Inferior parietal cortex (tissue), 1 donor: Measurements from ENCODE around the gene CFAP74.

Experiments
- DNase-seq: peaks from one replicate; pipeline ENCODE4 v3.0.0-alpha.2; 2016; ENCODE audit errors: extremely low spot score

The CFAP74 gene

GRCh38 chr1:2003541-2004131, at the start of gene CFAP74:
Gene CFAP74 (minus strand): TSS chr1:2003786. CDS start chr1:1990956, 12,830 bp downstream.
- no peak for DNase-seq

DNA sequence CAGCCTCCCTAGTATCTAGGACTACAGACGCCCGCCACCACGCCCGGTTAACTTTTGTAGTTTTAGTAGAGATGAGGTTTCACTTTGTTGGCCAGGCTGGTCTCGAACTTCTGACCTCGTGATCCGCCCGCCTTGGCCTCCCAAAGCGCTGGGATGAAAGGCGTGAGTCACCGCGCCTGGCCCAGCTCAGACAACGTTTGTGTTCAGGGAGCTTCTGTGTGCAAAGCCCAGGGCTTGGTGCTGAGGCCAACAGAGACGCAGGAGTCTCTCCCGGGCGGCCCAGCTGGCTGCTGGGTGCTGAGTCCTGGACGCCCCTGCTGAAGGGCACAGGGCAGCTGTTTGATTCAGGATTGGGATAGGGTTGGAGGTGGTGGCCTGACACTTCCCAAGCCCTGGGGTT, 49.6 kb upstream of the CFAP74 start:
- DNase-seq: no peak

DNA sequence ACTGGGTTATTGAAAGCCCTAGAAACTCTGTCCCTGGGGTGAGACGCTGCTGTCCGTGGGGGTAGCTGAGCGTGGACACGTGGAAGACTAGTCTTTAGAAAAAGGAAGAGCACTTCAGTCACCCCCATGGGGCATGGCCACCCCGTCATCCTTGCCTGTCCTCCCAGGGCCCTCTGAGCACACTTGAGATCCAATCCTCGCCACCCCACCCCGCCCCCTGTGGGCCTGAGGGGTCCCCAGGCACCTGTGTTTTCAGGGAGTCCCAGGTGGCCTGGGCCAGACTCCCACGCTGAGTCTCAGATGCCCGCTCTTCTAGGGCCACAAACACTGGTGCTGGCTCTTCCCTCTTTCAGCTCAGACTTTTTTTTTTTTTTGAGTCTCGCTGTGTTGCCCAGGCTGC, 49.2 kb upstream of the CFAP74 start:
- no peak for DNase-seq

GRCh38 chr1:2052054-2052679, 48.6 kb upstream of the CFAP74 start:
- DNase-seq: no peak

- no peak for DNase-seq
Measured at GRCh38 chr1:2050793-2051682, 47.5 kb upstream of the CFAP74 start.

DNA sequence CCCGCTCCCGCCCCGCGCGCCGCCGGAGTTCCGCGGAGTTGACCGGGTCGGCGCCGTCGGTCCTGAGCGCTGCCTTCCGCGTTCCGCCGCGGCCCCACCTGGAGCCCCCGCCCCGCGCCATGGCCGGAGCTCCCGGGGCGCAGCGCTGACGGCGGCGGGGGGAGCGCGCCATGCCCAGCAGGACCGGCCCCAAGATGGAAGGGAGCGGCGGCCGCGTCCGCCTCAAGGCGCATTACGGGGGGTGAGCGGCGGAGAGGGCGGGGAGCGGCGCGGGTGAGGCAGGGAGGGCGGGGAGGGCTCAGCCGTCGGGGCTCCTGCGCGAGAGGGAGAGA, 46.8 kb upstream of the CFAP74 start:
- no peak for DNase-seq

DNA sequence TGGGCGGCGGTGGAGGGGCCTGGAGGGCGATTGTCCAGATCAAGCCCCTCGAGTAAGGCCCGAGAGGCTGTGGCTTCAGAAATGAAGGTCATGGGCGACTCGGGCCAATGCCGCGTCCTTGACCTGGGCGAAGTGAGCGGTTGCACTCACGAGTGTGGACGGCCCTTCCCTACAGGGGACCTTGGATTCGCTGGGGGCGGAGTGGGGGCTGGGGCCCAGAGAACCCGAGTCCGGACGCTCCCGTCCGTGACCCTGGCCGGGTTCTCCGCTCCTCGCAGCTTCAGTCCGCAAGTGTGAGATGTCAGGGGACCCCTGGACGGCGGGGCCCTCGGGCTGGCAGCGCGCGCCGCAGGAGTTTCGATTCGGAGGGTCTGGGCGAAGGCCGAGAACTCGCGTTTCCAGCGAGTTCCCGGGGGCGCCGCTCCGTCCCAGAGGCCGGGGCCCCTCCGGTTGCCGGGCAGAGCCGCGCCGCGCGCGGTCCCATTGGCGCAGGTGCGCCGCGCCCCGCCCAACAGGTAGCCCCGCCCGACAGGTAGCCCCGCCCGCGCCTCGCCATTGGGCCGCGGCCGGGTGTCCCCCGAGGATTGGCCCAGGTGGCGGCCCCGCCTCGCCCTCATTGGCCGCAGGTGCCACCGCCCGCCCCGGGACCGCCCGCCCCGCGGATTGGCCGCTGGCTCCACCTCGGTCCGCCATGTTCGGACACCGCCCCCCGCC, 46.3 kb upstream of the CFAP74 start, which contains the start of gene PRKCZ:
Gene PRKCZ (plus strand): TSS at position 694 of the 714 bp plus-strand sequence. CDS start 220 bp downstream, outside the sequence.
- no peak for DNase-seq

DNA sequence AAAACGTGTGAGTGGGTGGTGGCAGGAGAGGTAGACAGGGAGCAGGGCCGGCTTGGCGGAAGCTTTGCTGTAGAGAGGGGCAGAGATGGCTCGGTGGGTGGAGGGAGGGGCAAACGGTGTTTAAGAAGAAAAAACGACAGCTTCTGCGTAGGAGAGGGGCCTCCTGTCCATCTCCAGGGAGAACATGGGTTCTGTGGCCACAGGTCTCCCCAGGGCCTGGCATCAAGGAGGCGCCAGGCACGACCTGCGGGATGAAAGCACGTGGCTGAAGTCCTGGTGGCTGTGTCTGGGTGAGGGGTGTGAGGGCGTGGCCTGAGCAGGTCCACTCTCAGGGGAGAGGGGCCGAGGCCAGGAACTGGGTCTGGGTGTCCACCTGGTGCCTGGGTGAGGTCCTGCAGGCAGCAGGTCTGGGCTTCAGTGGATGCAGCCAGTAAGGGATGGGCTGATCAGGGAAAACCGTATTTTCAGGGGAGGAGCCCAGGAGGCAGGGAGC, 45.7 kb upstream of the CFAP74 start:
- DNase-seq: no peak

DNA sequence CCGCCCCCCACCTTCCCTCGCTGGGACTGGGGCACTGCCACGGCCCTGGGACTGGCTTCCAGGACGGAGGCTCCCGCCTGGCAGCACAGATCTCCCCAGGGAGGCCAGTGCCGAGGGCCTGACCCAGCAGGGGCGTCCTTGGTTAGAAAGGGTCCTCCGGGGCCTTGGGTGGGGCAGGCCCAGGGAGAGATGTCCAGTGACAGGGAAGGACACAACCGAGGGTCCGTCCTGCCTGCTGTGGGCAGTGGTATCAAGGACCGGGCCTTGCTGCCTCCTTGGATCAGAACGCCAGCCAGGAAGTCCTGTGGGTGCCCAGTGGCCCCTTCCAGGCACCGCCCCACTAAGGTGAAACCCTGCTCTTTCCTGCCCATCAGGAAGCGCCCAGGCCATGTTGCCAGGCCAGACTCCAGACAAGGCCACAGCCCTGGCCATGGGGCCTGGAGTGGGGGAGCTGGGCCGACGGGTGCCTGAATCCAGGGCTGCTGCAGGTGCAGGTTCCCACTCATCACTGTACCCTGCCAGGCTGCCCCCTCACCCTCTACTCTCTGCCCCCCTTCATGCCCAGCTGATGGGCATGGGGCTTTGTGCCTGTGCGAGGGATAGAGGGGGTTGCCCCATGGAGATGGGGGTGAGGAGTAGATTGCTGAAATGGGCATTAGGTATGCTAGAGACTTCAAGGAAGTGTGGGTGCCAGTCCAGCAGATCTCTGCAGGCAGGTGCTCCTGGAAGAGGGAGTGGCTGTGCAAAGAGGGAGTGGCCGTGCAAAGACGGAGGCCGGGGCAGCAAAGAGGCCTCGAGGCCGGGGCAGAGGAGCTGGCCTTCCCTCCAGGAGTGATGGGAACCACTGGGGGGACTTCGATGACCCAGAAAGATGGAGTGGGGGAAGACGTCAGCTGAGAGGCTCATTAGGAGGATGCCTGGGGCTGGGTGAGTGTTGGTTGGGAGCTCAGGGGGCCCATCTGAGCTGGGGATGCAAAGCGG, 44.5 kb upstream of the CFAP74 start:
- DNase-seq: no peak

- no peak for DNase-seq
Measured at GRCh38 chr1:2046953-2047748, 43.6 kb upstream of the CFAP74 start.

- no peak for DNase-seq
Measured at GRCh38 chr1:2046174-2046917, 42.8 kb upstream of the CFAP74 start.

DNA sequence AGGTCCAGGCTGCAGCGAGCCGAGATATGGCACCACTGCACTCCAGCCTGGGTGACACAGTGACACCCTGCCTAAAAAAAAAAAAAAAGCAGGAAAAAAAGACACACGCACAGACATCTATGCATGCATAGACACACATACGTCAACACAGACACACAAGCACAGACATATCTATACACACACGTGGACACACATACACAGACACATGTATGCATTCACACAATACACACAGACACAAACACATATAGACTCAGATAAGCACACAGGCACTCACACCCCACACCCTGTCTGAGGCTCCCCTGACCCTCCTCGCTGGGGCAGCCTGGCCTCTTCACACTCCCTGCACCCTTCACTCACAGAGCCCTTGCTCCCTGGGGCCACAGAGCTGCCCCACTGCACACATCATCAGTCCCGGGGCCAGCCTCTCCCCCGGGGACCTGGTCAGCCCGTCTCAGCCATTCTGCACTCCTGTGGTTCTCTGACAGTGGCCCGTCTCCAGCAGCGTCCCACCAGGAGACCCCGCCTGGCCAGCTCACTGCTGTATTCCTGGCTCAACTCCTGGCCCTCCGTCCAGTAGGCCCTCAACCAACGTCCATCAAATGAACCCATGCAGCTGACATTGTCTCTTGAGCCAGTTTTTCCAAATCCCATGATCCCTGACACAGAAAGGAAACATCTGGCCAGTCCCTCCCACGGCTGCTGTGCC, 42.0 kb upstream of the CFAP74 start:
- DNase-seq: no peak

- DNase-seq: peak; percentile 76
Measured at GRCh38 chr1:2044510-2045319, 41.1 kb upstream of the CFAP74 start.

- no peak for DNase-seq
Measured at GRCh38 chr1:2043886-2044285, 40.3 kb upstream of the CFAP74 start.

DNA sequence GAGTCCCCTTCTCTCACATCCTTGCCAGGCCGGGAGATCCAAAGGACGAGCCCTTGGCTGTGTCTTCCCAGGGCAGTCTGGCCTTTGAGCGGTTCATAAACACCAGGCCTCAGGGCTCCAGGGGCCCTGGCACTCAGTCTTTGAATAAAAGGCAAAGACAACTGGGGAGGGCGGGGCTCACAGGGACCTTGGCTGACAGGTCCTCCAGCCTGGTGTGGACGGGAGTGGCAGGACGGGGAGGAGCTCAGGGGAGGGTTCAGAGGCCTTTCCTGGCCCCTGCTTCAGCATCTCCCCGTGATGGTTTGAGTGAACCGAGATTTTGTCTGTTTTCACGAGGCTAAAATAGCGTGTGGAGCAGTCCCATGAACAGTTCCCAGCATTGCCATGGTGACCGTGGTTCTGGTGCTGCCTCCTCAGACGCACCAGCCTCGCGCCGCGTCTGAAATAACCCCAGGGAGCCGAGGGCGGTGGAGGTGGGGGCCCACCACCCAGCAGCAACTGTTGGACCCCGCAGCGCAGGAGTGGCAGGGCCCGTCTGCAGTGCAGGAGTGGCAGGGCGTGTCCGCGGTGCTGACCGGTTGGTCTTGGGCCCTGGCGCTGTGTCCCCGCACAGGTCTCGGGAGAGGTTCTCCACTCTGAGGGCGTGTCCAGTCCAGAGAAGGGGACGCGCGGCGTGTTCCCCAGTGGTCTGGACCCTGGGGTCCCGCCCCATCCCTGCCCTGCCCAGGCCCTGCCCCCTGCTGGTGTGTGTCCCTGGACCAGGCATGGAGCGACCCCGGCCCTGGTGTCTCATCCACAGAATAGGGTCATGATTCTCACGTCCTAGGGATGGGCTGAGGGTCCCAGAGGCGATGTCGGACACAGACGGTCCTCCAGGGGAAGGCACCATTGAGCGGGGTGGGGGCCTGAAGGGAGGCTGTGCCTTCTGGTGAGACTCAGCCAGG, 39.5 kb upstream of the CFAP74 start:
- DNase-seq: no peak

DNA sequence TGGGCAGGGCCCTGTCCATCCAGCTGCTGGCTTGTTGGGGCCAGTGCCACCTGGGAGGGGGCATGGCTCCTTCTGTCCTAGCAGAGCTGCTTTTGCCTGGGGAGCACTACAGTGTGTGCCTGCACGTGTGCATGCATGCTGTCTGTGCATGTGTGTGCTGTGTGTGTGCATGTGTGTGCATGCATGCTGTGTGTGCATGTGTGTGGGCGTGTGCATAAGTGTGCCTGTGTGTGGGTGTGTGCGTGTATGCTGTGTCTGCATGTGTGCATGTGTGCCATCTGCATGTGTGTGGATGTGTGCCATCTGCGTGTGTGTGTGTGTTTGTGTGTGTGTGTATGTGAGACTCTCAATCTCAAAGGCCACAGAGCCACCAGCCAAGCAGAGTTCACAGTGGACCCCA, 38.3 kb upstream of the CFAP74 start:
- no peak for DNase-seq

DNA sequence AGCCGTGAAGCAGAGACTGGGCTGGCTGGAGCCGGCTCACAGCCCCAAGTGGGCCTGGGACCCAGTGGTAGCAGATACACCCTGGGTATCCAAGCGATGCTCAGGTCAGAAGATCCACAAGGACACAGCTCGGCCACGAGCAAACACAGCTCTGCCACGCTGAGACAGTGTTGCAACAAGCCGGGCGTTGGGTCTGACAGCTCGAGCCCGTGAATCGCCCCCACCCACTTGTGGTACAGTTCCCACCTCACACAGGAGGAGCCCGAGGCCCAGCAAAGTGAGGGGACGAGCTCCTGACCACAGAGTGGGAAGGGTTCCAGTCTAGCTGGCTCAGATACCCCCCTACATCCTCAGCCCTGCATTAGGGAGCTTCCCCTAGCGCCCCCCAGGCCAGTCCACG, 37.7 kb upstream of the CFAP74 start:
- DNase-seq: no peak
